Panc1 (cell line): ENCODE measurements around the gene CFAP251. TPM values are rescaled to one million over a fixed set of nuclear protein-coding genes. Genes with fewer than 3 reads are reported as not detected.

Source experiments
- ATAC-seq: fragments of 200-7000 bp; cut with Tn5 transposase; 2 replicates; pipeline ENCODE4 v1.9.1; 2020; ENCODE audit warnings: mild to moderate bottlenecking, moderate library complexity
- BruUV-seq: library from RNA; stranded (reverse); fragments of 400-500 nt; replicated peaks from 2 replicates; lab custom pipeline; 2021; lab: Mats Ljungman, UMichigan
- CTCF ChIA-PET: fragments of 300-600 bp; sonication (Branson Sonifier 250); formaldehyde crosslinking; loops from one replicate; lab custom pipeline; 2022; ENCODE audit warnings: antibody characterized with exemption; lab: Charles Lee
- POLR2A ChIA-PET: fragments of 300-600 bp; sonication (Branson Sonifier 250); formaldehyde crosslinking; loops from one replicate; lab custom pipeline; 2022; ENCODE audit warnings: antibody characterized with exemption; lab: Charles Lee
- DNase-seq: peaks from one replicate; pipeline ENCODE4 v3.0.0-alpha.2; 2010; ENCODE audit warnings: low read depth, low spot score
- H3K27ac ChIP-seq: 2 replicates; pipeline ENCODE4 v1.5.1; 2011; ENCODE audit warnings: mild to moderate bottlenecking, low read length, inconsistent platforms
- H3K27me3 ChIP-seq: fragments of 200-500 bp; sonication (Bioruptor generic); 2 replicates; pipeline ENCODE4 v1.6.0; 2014; ENCODE audit warnings: low read length, inconsistent platforms; ENCODE audit not compliant: control insufficient read depth, insufficient read depth
- H3K36me3 ChIP-seq: fragments of 200-500 bp; sonication (Bioruptor generic); 2 replicates; pipeline ENCODE4 v1.5.1; 2014; ENCODE audit warnings: inconsistent platforms, mild to moderate bottlenecking, low read length, moderate library complexity; ENCODE audit not compliant: control insufficient read depth, insufficient read depth
- H3K4me1 ChIP-seq: 2 replicates; pipeline ENCODE4 v1.5.1; 2011; ENCODE audit warnings: inconsistent platforms, mild to moderate bottlenecking, low read length, moderate library complexity; ENCODE audit not compliant: control insufficient read depth, insufficient read depth
- H3K4me3 ChIP-seq, 2 experiments: 2 replicates each; pipeline ENCODE4 v1.5.1; 2011 to 2012; ENCODE audit warnings: low read depth in 2 of 2, low read length in 2 of 2, mild to moderate bottlenecking in 2 of 2, inconsistent platforms in 1 of 2, moderate library complexity in 1 of 2
- H3K9me3 ChIP-seq: fragments of 200-500 bp; sonication (Bioruptor generic); 2 replicates; pipeline ENCODE4 v1.5.1; 2014; ENCODE audit warnings: low read depth, mild to moderate bottlenecking, inconsistent platforms, low read length, moderate library complexity; ENCODE audit not compliant: control insufficient read depth, insufficient read depth
- CTCF ChIP-seq: fragments of 450-650 bp; IDR thresholded peaks from 2 replicates; pipeline ENCODE4 v1.5.1; 2017; ENCODE audit warnings: mild to moderate bottlenecking
- POLR2AphosphoS5 ChIP-seq: IDR thresholded peaks from 2 replicates; pipeline ENCODE4 v1.6.1; 2012; ENCODE audit warnings: mild to moderate bottlenecking, low read depth, low read length, moderate library complexity
- REST ChIP-seq, 2 experiments: IDR thresholded peaks; 2 replicates each; pipeline ENCODE4 v1.6.1; 2011 to 2012; ENCODE audit warnings: low read depth in 2 of 2, control low read depth in 1 of 2, low read length in 1 of 2, mild to moderate bottlenecking in 1 of 2, moderate library complexity in 1 of 2; ENCODE audit not compliant: insufficient read depth in 1 of 2
- SIN3A ChIP-seq: IDR thresholded peaks from 2 replicates; pipeline ENCODE4 v1.6.1; 2012; ENCODE audit warnings: low read depth, mild to moderate bottlenecking, low read length, moderate library complexity, borderline replicate concordance; ENCODE audit not compliant: insufficient read depth
- TCF7L2 ChIP-seq: IDR thresholded peaks from 2 replicates; pipeline ENCODE4 v1.6.1; 2011; ENCODE audit warnings: mild to moderate bottlenecking, low read depth, low read length, inconsistent platforms
- in situ Hi-C: cut with HindIII; loops from 2 replicates; pipeline ENCODE4 v1.10.0; 2016; ENCODE audit warnings: low sequenced_read_pairs, low pct_unique_long_range_greater_than_20kb
- intact Hi-C: fragments of 100-400 bp; cut with micrococcal nuclease; formaldehyde crosslinking; loops from one replicate; pipeline ENCODE4 v1.10.0; 2022; ENCODE audit not compliant: unreplicated experiment
- total RNA-seq: library from RNA; stranded (reverse); gene quantifications from one replicate; pipeline ENCODE4 v1.2.1, GENCODE V29; 2021; ENCODE audit not compliant: unreplicated experiment

Gene CFAP251
- total RNA-seq, 1 experiment from 2014 or later = 4.2 TPM

GRCh38 chr12:121976950-121977349 is 58.6 kb downstream of the CFAP251 start:
- H3K36me3 ChIP-seq = no peaks in the 10 kb centered on the region
- ATAC-seq (no peak), DNase-seq (no peak)
- no peaks in the 10 kb centered on the region for H3K4me1 ChIP-seq
- no peak overlapping the region for H3K4me3 ChIP-seq
- no peaks in the 10 kb centered on the region for H3K9me3 ChIP-seq
- TF ChIP-seq REST (IDR thresholded peaks at IDR 0.05; ENCODE audit: insufficient read depth in 1 of 2, low read depth in 2 of 2, low read length in 1 of 2) (no peak), CTCF (no peak), TCF7L2 (no peak), POLR2AphosphoS5 (no peak), SIN3A (no peak)
- ChIA-PET CTCF (no interaction called here), POLR2A (no interaction called here)
- no peaks in the 10 kb centered on the region for H3K27me3 ChIP-seq
- no TSS peak for BruUV-seq
- in situ Hi-C loops (no loop called here), intact Hi-C loops (no loop called here)
- H3K27ac ChIP-seq = no peak overlapping the region

- ChIA-PET POLR2A (no interaction called here), CTCF (interaction anchor here (0.9 kb wide), 1 partner anchor 62 kb away, joined by 7 read pairs; the partner anchor contains the start of gene CFAP251)
- Histone ChIP-seq H3K4me3 (no peak overlapping the region), H3K9me3 (no peaks in the 10 kb centered on the region), H3K36me3 (no peaks in the 10 kb centered on the region), H3K27me3 (no peaks in the 10 kb centered on the region), H3K4me1 (no peaks in the 10 kb centered on the region), H3K27ac (no peak overlapping the region)
- ATAC-seq (peak; percentile 26; the same call in 1 of the 2 replicates), DNase-seq (no peak)
- BruUV-seq = no TSS peak
- TF ChIP-seq SIN3A (no peak), TCF7L2 (no peak), CTCF (no peak)
- intact Hi-C loops = no loop called here
- in situ Hi-C loops = no loop called here
These were observed 61.9 kb downstream of the CFAP251 start for GRCh38 chr12:121980191-121980891.
